ENCODE results near the gene CA4. TPM values are rescaled to one million over a fixed set of nuclear protein-coding genes. Genes with fewer than 3 reads are reported as not detected.

CA4 gene
- total and polyA plus RNA-seq, 2 of the 8 experiments (the other 6 are each of a cell fraction or from before 2014, with no cell fraction given): 3.6 to 4.2 TPM

DNA sequence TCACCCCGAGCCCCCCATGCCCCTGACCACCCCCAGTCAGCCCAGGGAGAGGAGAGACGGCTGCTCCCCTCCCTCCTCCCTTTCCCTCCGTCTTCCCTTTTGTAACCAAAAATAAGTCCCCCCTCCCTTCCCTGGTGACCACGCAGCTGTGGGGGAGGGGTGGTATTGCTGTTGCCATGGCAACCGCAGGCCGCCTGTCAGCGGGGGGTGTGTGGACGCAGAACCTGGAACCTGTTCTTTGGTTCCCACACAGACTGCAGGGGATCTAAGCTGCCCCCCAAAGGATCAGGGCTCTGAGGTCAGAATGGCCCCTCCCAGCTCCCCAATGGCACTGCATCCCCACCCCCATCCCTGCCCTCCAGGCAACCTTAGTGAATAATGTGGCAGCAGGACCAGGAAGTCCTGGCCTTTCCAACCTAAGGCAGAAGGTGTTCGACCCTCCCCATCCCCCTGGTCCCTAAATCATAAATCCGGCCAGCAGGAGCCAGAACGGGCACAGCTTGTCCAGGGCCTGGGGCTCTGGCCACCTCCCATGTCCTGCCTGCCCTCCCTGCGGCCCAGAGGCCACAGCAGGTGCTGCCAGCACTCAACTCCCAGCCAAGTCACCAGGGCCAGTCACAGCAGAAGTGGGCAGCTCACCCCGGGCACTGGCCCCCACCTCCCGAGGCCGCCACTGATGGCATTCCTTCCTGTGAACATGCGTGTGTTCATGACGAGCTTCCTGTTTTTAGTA is 12.0 kb downstream of the CA4 start (continued):
- no peak for TF ChIP-seq BCL11A (IDR thresholded peaks at IDR 0.05; ENCODE audit: low read depth in 2 of 2, low read length in 2 of 2)
- no peak for TF ChIP-seq POLR2A (IDR thresholded peaks at IDR 0.05; ENCODE audit: control extremely low read depth in 1 of 2, low read depth in 2 of 2, low read length in 2 of 2)
- TF ChIP-seq SAP30 (IDR thresholded peaks at IDR 0.05; ENCODE audit: insufficient read depth, insufficient replicate concordance, low read length): no peak
- no peak for TF ChIP-seq RXRA (IDR thresholded peaks at IDR 0.05; ENCODE audit: insufficient read depth, low read depth, low read length)
- no peak for TF ChIP-seq SIRT6 (IDR thresholded peaks at IDR 0.05; ENCODE audit: low read length)
- TF ChIP-seq CHD1 (IDR thresholded peaks at IDR 0.05; ENCODE audit: low read depth, low read length): no peak
- no peak for TF ChIP-seq RNF2 (IDR thresholded peaks at IDR 0.05; ENCODE audit: borderline replicate concordance, low read depth, low read length, missing control alignments, poor library complexity, severe bottlenecking)
- TF ChIP-seq CBX5 (IDR thresholded peaks at IDR 0.05; ENCODE audit: low read depth, low read length): no peak
- no peak for TF ChIP-seq KDM5A (IDR thresholded peaks at IDR 0.05; ENCODE audit: low read length)
- TF ChIP-seq CTBP2 (IDR thresholded peaks at IDR 0.05; ENCODE audit: borderline replicate concordance, insufficient read depth, insufficient read length, low read length): no peak
- TF ChIP-seq HDAC6 (IDR thresholded peaks at IDR 0.05; ENCODE audit: low read depth, low read length): no peak
- TF ChIP-seq SUZ12 (IDR thresholded peaks at IDR 0.05; ENCODE audit: low read length): no peak
- TF ChIP-seq, protein P1, sequence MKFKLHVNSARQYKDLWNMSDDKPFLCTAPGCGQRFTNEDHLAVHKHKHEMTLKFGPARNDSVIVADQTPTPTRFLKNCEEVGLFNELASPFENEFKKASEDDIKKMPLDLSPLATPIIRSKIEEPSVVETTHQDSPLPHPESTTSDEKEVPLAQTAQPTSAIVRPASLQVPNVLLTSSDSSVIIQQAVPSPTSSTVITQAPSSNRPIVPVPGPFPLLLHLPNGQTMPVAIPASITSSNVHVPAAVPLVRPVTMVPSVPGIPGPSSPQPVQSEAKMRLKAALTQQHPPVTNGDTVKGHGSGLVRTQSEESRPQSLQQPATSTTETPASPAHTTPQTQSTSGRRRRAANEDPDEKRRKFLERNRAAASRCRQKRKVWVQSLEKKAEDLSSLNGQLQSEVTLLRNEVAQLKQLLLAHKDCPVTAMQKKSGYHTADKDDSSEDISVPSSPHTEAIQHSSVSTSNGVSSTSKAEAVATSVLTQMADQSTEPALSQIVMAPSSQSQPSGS (IDR thresholded peaks at IDR 0.05; ENCODE audit: low read length): no peak
- TF ChIP-seq MAFK (IDR thresholded peaks at IDR 0.05; ENCODE audit: low read depth, low read length): no peak
